Osteocyte (in vitro differentiated cells): ENCODE results near the gene UNKL. TPM values are rescaled to one million over a fixed set of nuclear protein-coding genes. Genes with fewer than 3 reads are reported as not detected.

Experiments used
- DNase-seq: peaks from one replicate; pipeline ENCODE4 v3.0.0; 2021; ENCODE audit warnings: mixed read lengths; ENCODE audit not compliant: unreplicated experiment; ENCODE audit errors: extremely low spot score
- H3K27ac Mint-ChIP-seq: one replicate; pipeline ENCODE4 v1.8.0; 2021; ENCODE audit warnings: mild to moderate bottlenecking, mixed read lengths; ENCODE audit not compliant: unreplicated experiment
- H3K27me3 Mint-ChIP-seq: one replicate; pipeline ENCODE4 v1.8.0; 2021; ENCODE audit warnings: mixed read lengths; ENCODE audit not compliant: unreplicated experiment
- H3K36me3 Mint-ChIP-seq: one replicate; pipeline ENCODE4 v1.8.0; 2021; ENCODE audit warnings: mixed read lengths; ENCODE audit not compliant: unreplicated experiment
- H3K4me1 Mint-ChIP-seq: one replicate; pipeline ENCODE4 v1.8.0; 2021; ENCODE audit warnings: mixed read lengths; ENCODE audit not compliant: unreplicated experiment
- H3K4me3 Mint-ChIP-seq: one replicate; pipeline ENCODE4 v1.8.0; 2021; ENCODE audit warnings: mild to moderate bottlenecking, moderate library complexity, mixed read lengths; ENCODE audit not compliant: unreplicated experiment
- H3K9me3 Mint-ChIP-seq: one replicate; pipeline ENCODE4 v1.8.0; 2021; ENCODE audit warnings: mixed read lengths; ENCODE audit not compliant: unreplicated experiment
- CTCF ChIP-seq: fragments of 200-600 bp; sonication (generic); IDR thresholded peaks from 2 replicates; pipeline ENCODE4 v1.5.0; 2021; ENCODE audit warnings: antibody characterized with exemption, mild to moderate bottlenecking, moderate library complexity
- total RNA-seq: library from RNA; stranded (reverse); gene quantifications from 2 replicates; pipeline ENCODE4 v1.2.1, GENCODE V29; 2021

UNKL gene
- total RNA-seq, 1 donor from 2014 or later: 34.4 TPM

- H3K27me3 Mint-ChIP-seq: no peaks in the 10 kb centered on the region
- H3K27ac Mint-ChIP-seq: no peak overlapping the region
- peaks cover 34% of the 10 kb centered on the region for H3K36me3 Mint-ChIP-seq
Observed at GRCh38 chr16:1322407-1322806, 92.1 kb downstream of the UNKL start.

GRCh38 chr16:1320658-1321240 lies 93.8 kb downstream of the UNKL start:
- Mint-ChIP-seq H3K9me3 (no peaks in the 10 kb centered on the region), H3K27me3 (no peaks in the 10 kb centered on the region), H3K4me3 (no peak overlapping the region), H3K4me1 (no peaks in the 10 kb centered on the region), H3K36me3 (peaks cover 48% of the 10 kb centered on the region), H3K27ac (no peak overlapping the region)
- no peak for DNase-seq
- TF ChIP-seq CTCF: no peak

More at GRCh38 chr16:1322407-1322806, 92.1 kb downstream of the UNKL start:
- Mint-ChIP-seq H3K9me3 (no peaks in the 10 kb centered on the region), H3K4me1 (no peaks in the 10 kb centered on the region), H3K4me3 (no peak overlapping the region)
- no peak for DNase-seq
- TF ChIP-seq CTCF: no peak

GRCh38 chr16:1320097-1320496 lies 94.4 kb downstream of the UNKL start:
- H3K4me3 Mint-ChIP-seq: no peak overlapping the region
- no peak overlapping the region for H3K27ac Mint-ChIP-seq
- no peaks in the 10 kb centered on the region for H3K9me3 Mint-ChIP-seq
- H3K27me3 Mint-ChIP-seq: no peaks in the 10 kb centered on the region
- peaks cover 50% of the 10 kb centered on the region for H3K36me3 Mint-ChIP-seq
- TF ChIP-seq CTCF: no peak
- no peaks in the 10 kb centered on the region for H3K4me1 Mint-ChIP-seq
- DNase-seq: no peak

GRCh38 chr16:1319041-1319440 lies 95.5 kb downstream of the UNKL start:
- TF ChIP-seq CTCF: no peak
- no peak overlapping the region for H3K27ac Mint-ChIP-seq
- no peaks in the 10 kb centered on the region for H3K27me3 Mint-ChIP-seq
- no peak overlapping the region for H3K4me3 Mint-ChIP-seq
- no peaks in the 10 kb centered on the region for H3K4me1 Mint-ChIP-seq
- peaks cover 47% of the 10 kb centered on the region for H3K36me3 Mint-ChIP-seq
- DNase-seq: no peak
- no peaks in the 10 kb centered on the region for H3K9me3 Mint-ChIP-seq

GRCh38 chr16:1318268-1318545 lies 96.3 kb downstream of the UNKL start:
- peaks cover under 1% of the 10 kb centered on the region for H3K4me1 Mint-ChIP-seq
- no peak for DNase-seq
- H3K9me3 Mint-ChIP-seq: no peaks in the 10 kb centered on the region
- no peak overlapping the region for H3K27ac Mint-ChIP-seq
- H3K4me3 Mint-ChIP-seq: no peak overlapping the region
- TF ChIP-seq CTCF: no peak
- no peaks in the 10 kb centered on the region for H3K27me3 Mint-ChIP-seq
- peaks cover 45% of the 10 kb centered on the region for H3K36me3 Mint-ChIP-seq
